Measurements from ENCODE around the gene UBE2D1. TPM values are rescaled to one million over a fixed set of nuclear protein-coding genes. Genes with fewer than 3 reads are reported as not detected.

Gene UBE2D1
- total RNA-seq, 1 experiment from 2014 or later = 20.7 TPM

GRCh38 chr10:58335306-58336005 is 650 bp downstream of the UBE2D1 start:
- in situ Hi-C loops (cut with HindIII; ENCODE audit: low sequenced_read_pairs) = no loop called here
- peak; percentile 44 for DNase-seq (ENCODE audit: low spot score)

- in situ Hi-C loops (cut with HindIII; ENCODE audit: low sequenced_read_pairs) = no loop called here
- DNase-seq (ENCODE audit: low spot score) = no peak
Measured at GRCh38 chr10:58336242-58336641, 1.4 kb downstream of the UBE2D1 start.

- no peak for DNase-seq (ENCODE audit: low spot score)
- in situ Hi-C loops (cut with HindIII; ENCODE audit: low sequenced_read_pairs) = no loop called here
Measured at GRCh38 chr10:58341422-58341821, 6.6 kb downstream of the UBE2D1 start.

GRCh38 chr10:58341947-58342346 is 7.1 kb downstream of the UBE2D1 start:
- DNase-seq (ENCODE audit: low spot score) = no peak
- in situ Hi-C loops (cut with HindIII; ENCODE audit: low sequenced_read_pairs) = no loop called here

GRCh38 chr10:58347967-58348366 is 13.2 kb downstream of the UBE2D1 start:
- no peak for DNase-seq (ENCODE audit: low spot score)
- in situ Hi-C loops (cut with HindIII; ENCODE audit: low sequenced_read_pairs) = no loop called here

GRCh38 chr10:58348571-58349033 is 13.8 kb downstream of the UBE2D1 start:
- no peak for DNase-seq (ENCODE audit: low spot score)
- in situ Hi-C loops (cut with HindIII; ENCODE audit: low sequenced_read_pairs) = no loop called here

GRCh38 chr10:58350023-58350422 is 15.2 kb downstream of the UBE2D1 start:
- DNase-seq (ENCODE audit: low spot score) = no peak
- in situ Hi-C loops (cut with HindIII; ENCODE audit: low sequenced_read_pairs) = no loop called here

GRCh38 chr10:58350619-58351323 is 16.0 kb downstream of the UBE2D1 start:
- in situ Hi-C loops (cut with HindIII; ENCODE audit: low sequenced_read_pairs) = no loop called here
- DNase-seq (ENCODE audit: low spot score) = no peak

- no peak for DNase-seq (ENCODE audit: low spot score)
- in situ Hi-C loops (cut with HindIII; ENCODE audit: low sequenced_read_pairs) = no loop called here
Measured at GRCh38 chr10:58351616-58352578, 17.1 kb downstream of the UBE2D1 start.

GRCh38 chr10:58352956-58353610 is 18.3 kb downstream of the UBE2D1 start:
- in situ Hi-C loops (cut with HindIII; ENCODE audit: low sequenced_read_pairs) = no loop called here

GRCh38 chr10:58356756-58357155 is 21.9 kb downstream of the UBE2D1 start:
- no peak for DNase-seq (ENCODE audit: low spot score)
- in situ Hi-C loops (cut with HindIII; ENCODE audit: low sequenced_read_pairs) = no loop called here

More at GRCh38 chr10:58352956-58353610, 18.3 kb downstream of the UBE2D1 start:
- no peak for DNase-seq (ENCODE audit: low spot score)

- in situ Hi-C loops (cut with HindIII; ENCODE audit: low sequenced_read_pairs) = no loop called here
Measured at GRCh38 chr10:58358314-58358933, 23.6 kb downstream of the UBE2D1 start.

GRCh38 chr10:58358947-58359346 is 24.1 kb downstream of the UBE2D1 start:
- DNase-seq (ENCODE audit: low spot score) = no peak
- in situ Hi-C loops (cut with HindIII; ENCODE audit: low sequenced_read_pairs) = no loop called here

More at GRCh38 chr10:58358314-58358933, 23.6 kb downstream of the UBE2D1 start:
- DNase-seq (ENCODE audit: low spot score) = no peak

- in situ Hi-C loops (cut with HindIII; ENCODE audit: low sequenced_read_pairs) = no loop called here
Measured at GRCh38 chr10:58359541-58359940, 24.7 kb downstream of the UBE2D1 start.

GRCh38 chr10:58360412-58361004 is 25.7 kb downstream of the UBE2D1 start:
- in situ Hi-C loops (cut with HindIII; ENCODE audit: low sequenced_read_pairs) = no loop called here
- no peak for DNase-seq (ENCODE audit: low spot score)

More at GRCh38 chr10:58359541-58359940, 24.7 kb downstream of the UBE2D1 start:
- no peak for DNase-seq (ENCODE audit: low spot score)

GRCh38 chr10:58361353-58361752 is 26.5 kb downstream of the UBE2D1 start:
- no peak for DNase-seq (ENCODE audit: low spot score)
- in situ Hi-C loops (cut with HindIII; ENCODE audit: low sequenced_read_pairs) = no loop called here

- DNase-seq (ENCODE audit: low spot score) = no peak
- in situ Hi-C loops (cut with HindIII; ENCODE audit: low sequenced_read_pairs) = no loop called here
Measured at GRCh38 chr10:58362027-58362789, 27.4 kb downstream of the UBE2D1 start.

Data from G401 (cell line).